A549 (cell line): ENCODE data around the gene FUT8.

Experiments used
- CEBPB ChIP-seq, 2 experiments: fragments of >200 bp in 1 of 2; sonication (Bioruptor Twin) in 1 of 2; formaldehyde crosslinking in 1 of 2; IDR thresholded peaks; 2 replicates each; pipeline ENCODE4 v1.6.1; 2012 to 2016
- EP300 ChIP-seq, 2 experiments: fragments of >200 bp; sonication (Bioruptor Twin); formaldehyde crosslinking; IDR thresholded peaks; 2 replicates in 1 of 2; 3 replicates in 1 of 2; pipeline ENCODE4 v1.6.1; 2016 to 2017
- FOSL2 ChIP-seq, 2 experiments: fragments of 450-650 bp in 1 of 2; fragments of >200 bp in 1 of 2; sonication (Bioruptor Twin) in 1 of 2; formaldehyde crosslinking; IDR thresholded peaks; 2 replicates each; pipeline versions ENCODE4 v1.5.0 to v1.6.1; 2016 to 2020; ENCODE audit warnings: mild to moderate bottlenecking in 1 of 2, moderate library complexity in 1 of 2
- HEYL ChIP-seq: fragments of 250-450 bp; sonication (Bioruptor Pico); IDR thresholded peaks from 2 replicates; pipeline ENCODE4 v1.8.0; 2021; ENCODE audit warnings: mild to moderate bottlenecking, moderate library complexity
- JUNB ChIP-seq: fragments of >200 bp; sonication (Bioruptor Twin); formaldehyde crosslinking; IDR thresholded peaks from 2 replicates; pipeline ENCODE4 v1.6.1; 2016
- KDM1A ChIP-seq: fragments of 200-600 bp; sonication (generic); IDR thresholded peaks from 2 replicates; pipeline ENCODE4 v1.6.1; 2016; ENCODE audit warnings: low read depth, mild to moderate bottlenecking
- MAZ ChIP-seq: fragments of 150-350 bp; IDR thresholded peaks from 2 replicates; pipeline ENCODE4 v1.6.1; 2014; ENCODE audit warnings: antibody characterized with exemption, low read depth, low read length, borderline replicate concordance
- POLR2A ChIP-seq: IDR thresholded peaks from 2 replicates; pipeline ENCODE4 v1.6.1; 2012; ENCODE audit warnings: mild to moderate bottlenecking, low read length
- TF ChIP-seq, protein P1 (sequence below): fragments of >200 bp; sonication (Bioruptor Twin); formaldehyde crosslinking; IDR thresholded peaks from 3 replicates; pipeline ENCODE4 v1.5.1; 2016
- TF ChIP-seq, protein P2 (sequence below): fragments of 150-350 bp; IDR thresholded peaks from 2 replicates; pipeline ENCODE4 v1.6.1; 2014; ENCODE audit warnings: low read depth, mild to moderate bottlenecking, low read length

- no peak for TF ChIP-seq MAZ
- TF ChIP-seq, protein P1, sequence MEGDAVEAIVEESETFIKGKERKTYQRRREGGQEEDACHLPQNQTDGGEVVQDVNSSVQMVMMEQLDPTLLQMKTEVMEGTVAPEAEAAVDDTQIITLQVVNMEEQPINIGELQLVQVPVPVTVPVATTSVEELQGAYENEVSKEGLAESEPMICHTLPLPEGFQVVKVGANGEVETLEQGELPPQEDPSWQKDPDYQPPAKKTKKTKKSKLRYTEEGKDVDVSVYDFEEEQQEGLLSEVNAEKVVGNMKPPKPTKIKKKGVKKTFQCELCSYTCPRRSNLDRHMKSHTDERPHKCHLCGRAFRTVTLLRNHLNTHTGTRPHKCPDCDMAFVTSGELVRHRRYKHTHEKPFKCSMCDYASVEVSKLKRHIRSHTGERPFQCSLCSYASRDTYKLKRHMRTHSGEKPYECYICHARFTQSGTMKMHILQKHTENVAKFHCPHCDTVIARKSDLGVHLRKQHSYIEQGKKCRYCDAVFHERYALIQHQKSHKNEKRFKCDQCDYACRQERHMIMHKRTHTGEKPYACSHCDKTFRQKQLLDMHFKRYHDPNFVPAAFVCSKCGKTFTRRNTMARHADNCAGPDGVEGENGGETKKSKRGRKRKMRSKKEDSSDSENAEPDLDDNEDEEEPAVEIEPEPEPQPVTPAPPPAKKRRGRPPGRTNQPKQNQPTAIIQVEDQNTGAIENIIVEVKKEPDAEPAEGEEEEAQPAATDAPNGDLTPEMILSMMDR, result no peak
- TF ChIP-seq, protein P2, sequence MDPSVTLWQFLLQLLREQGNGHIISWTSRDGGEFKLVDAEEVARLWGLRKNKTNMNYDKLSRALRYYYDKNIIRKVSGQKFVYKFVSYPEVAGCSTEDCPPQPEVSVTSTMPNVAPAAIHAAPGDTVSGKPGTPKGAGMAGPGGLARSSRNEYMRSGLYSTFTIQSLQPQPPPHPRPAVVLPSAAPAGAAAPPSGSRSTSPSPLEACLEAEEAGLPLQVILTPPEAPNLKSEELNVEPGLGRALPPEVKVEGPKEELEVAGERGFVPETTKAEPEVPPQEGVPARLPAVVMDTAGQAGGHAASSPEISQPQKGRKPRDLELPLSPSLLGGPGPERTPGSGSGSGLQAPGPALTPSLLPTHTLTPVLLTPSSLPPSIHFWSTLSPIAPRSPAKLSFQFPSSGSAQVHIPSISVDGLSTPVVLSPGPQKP, result no peak
- no peak for TF ChIP-seq EP300 (IDR thresholded peaks at IDR 0.05)
- no peak for TF ChIP-seq JUNB
- no peak for TF ChIP-seq HEYL (CRISPR knock-in tag)
- no peak for TF ChIP-seq POLR2A
- no peak for TF ChIP-seq FOSL2 (IDR thresholded peaks at IDR 0.05)
- no peak for TF ChIP-seq FOSL2 (CRISPR knock-in tag; IDR thresholded peaks at IDR 0.05)
- no peak for TF ChIP-seq KDM1A
- no peak for TF ChIP-seq CEBPB (IDR thresholded peaks at IDR 0.05)
These were observed 49.2 kb downstream of the FUT8 start for GRCh38 chr14:65461730-65462129.
